ELR (cell line): ENCODE results near the gene PEMT.
"Not testable (repeated sequence)": the region's sequence is repeated elsewhere in the genome, so short reads cannot be mapped to it uniquely, and the experiment has no call there.

Source experiments
- DNase-seq: peaks from one replicate; pipeline ENCODE4 v3.0.0-alpha.2; 2015; ENCODE audit warnings: low read depth

The PEMT gene

DNA sequence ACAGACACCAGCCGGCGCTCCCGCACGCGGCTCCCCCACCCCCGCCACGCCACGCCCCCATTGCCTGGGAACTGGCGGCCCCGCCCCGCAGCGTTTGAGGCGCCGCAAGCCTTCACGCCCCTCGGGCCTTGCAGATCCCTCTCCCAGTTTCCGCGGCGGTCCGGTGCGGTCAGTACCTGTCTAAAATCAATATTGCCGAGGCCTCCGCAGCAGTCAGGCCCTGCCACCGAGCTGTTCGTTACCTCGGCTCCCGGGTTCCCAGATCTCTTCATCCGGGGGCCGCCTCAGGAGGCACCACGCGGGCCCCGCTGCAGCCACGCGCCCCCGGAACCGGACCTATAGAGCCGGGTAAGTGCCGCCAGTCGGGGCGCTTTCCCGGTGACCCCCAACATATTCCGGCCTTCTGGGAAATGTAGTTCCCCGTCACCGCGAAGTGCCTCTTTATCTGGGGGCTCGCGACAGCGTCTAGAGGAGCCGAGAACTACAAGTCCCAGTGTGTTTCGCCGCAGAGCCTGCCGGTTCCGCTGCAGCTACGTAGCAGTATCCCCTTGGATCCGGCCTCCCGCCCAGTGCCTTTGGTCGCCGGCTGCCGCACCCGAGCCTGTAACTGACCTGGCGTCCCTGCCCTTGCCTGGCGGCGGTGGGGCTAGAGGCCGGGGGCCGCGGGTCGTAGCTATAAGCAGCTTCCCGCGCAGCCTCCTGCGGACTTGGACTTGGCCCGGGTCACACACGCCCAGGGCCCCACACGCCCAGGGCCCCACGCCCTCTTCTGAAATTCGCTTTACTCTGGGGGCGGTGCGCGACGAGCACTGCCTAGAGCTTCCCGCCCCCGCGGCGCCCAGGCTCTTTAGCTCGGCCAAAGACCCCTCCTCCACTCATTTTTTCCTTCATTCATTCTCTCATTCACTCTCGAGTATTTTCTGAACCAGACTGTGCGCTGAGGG lies at the start of gene PEMT:
TSS of gene PEMT (minus strand) at position 354 of the 944 bp plus-strand sequence. CDS start at position 272, 82 bp downstream.
- DNase-seq, result peak; percentile 99

- not testable (repeated sequence) for DNase-seq
These were observed 48.3 kb upstream of the PEMT start for GRCh38 chr17:17639661-17640270.

DNA sequence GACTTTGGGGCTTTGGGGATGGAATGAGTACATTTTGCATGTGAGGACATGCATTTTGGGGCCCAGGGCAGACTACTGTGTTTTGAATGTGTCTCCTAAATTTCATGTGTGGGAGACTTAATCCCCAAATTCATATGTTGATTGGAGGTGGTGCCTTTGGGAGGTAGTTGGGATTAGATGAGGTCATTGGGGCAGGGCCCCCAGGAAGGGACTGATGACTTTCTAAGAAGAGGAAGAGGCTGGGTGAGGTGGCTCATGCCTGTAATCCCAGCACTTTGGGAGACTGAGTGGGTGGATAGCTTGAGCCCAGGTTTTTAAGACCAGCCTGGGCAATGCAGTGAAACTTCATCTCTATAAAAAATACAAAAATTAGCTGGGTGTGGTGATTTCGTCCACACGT lies 47.0 kb upstream of the PEMT start:
- no peak for DNase-seq

- no peak for DNase-seq
These were observed 44.9 kb upstream of the PEMT start for GRCh38 chr17:17636272-17636885.

GRCh38 chr17:17635537-17636271 lies 44.2 kb upstream of the PEMT start:
- DNase-seq, result not testable (repeated sequence)

GRCh38 chr17:17635126-17635525 lies 43.6 kb upstream of the PEMT start:
- peak; percentile 24 for DNase-seq

- DNase-seq, result no peak
These were observed 41.8 kb upstream of the PEMT start for GRCh38 chr17:17633310-17633709.

- DNase-seq, result peak; percentile 19
These were observed 41.2 kb upstream of the PEMT start for GRCh38 chr17:17632690-17633089.

- DNase-seq, result peak; percentile 12
These were observed 37.0 kb upstream of the PEMT start for GRCh38 chr17:17628388-17629008.

GRCh38 chr17:17626840-17627239 lies 35.3 kb upstream of the PEMT start:
- DNase-seq, result no peak

- no peak for DNase-seq
These were observed 34.8 kb upstream of the PEMT start for GRCh38 chr17:17626151-17626805.

DNA sequence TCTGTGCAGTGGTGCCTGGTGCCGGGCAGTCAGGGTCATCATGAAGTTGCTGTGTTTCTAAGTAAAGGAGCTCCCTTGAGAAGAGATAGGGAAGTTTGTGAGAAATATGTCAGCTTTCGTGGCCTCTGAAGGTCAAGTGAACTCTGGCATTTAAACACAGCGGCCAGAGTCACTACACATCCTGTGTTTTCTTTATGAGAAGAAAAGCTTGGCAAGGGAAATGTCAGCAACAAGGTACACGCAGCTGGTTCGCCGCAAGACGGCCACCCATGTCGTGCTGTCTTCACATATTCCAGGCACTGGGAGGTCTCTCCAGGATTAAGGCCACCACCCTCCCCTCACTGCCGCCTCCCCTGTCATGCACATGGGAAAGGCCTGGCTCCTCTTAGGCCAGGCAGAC lies 33.2 kb upstream of the PEMT start:
- no peak for DNase-seq

GRCh38 chr17:17623904-17624303 lies 32.4 kb upstream of the PEMT start:
- DNase-seq, result no peak

- DNase-seq, result no peak
These were observed 29.7 kb upstream of the PEMT start for GRCh38 chr17:17621254-17621653.

DNA sequence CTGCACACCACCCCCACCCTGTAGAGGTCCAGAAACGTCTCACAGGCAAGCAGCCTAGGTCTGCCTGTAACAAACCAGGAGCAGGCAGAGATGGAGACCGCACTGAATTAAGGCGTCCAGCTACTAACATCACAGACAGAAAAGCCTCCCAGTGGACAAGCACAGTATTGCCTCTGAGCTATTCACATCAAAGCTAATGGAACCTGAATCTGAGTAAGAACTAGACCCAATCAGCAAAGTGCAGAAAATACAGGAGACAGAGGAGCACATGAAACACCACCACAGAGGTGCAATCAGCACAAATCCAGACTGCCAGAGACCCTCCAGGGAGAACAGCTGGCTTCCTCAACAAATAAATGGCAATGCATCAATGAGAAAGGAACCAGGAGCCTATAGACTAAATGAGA lies 22.2 kb upstream of the PEMT start:
- DNase-seq, result peak; percentile 77

GRCh38 chr17:17612085-17613022 lies 20.8 kb upstream of the PEMT start:
- no peak for DNase-seq

- DNase-seq, result no peak
These were observed 17.6 kb upstream of the PEMT start for GRCh38 chr17:17609121-17609520.

DNA sequence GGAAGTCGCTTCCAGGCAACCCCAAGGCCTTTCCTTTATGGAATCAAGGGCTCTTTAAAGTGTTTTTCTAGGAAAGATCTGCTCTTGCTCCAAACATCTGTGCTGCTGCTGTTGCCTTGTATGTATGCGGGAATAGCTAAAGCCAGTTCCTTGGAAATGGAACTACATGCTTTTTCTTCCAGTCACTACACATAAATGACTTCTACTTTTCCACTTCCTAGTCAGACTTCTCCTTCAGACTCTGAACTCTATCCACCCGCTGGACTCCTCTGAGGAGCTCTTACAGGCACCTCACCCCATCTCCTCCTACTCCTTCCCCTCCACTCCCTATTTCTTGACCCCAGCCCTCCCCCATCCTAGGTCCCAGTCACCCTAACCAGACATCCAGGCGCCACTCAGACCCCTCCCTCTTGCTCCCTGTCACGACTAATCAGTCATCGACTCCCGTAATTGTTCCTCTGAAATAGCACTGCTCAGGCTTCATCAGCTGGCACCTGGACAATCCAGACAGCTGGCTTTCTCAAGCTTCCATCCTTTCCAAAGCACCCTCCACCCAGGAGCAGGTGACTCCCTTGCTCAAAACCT lies 15.0 kb upstream of the PEMT start:
- DNase-seq, result peak; percentile 30

DNA sequence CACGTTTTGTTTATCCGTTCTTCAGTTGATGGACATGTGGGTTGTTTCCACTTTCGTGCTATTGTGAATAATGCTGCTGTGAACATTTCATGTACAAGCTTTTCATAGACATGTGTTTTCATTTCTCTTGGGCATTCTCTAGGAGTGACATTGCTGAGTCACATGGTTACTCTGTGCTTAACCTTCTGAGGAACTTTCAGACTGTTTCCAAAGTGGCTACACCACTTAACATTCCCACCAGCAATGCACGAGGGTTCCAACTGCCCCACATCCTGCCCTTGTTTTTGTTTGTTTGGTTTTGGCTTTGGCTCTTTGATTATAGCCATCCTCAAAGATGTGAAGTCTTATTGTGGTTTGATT lies 14.2 kb upstream of the PEMT start:
- peak; percentile 42 for DNase-seq
